Endothelial cell of umbilical vein (primary cell): Measurements from ENCODE around the gene SIX4. TPM values are rescaled to one million over a fixed set of nuclear protein-coding genes. Genes with fewer than 3 reads are reported as not detected.

Experiments used
- BruUV-seq: library from RNA; stranded (reverse); fragments of 400-500 nt; replicated peaks from 2 replicates; lab custom pipeline; 2021; lab: Mats Ljungman, UMichigan
- CTCF ChIA-PET: fragments of 300-600, 350-600 bp; sonication (Branson Sonifier 250); formaldehyde crosslinking; loops from one replicate; lab custom pipeline; 2021; ENCODE audit warnings: antibody characterized with exemption, inconsistent platforms; lab: Charles Lee
- POLR2A ChIA-PET: fragments of 300-600, 350-600 bp; sonication (Branson Sonifier 250); formaldehyde crosslinking; loops from one replicate; lab custom pipeline; 2021; ENCODE audit warnings: antibody characterized with exemption, inconsistent platforms; lab: Charles Lee
- DNase-seq: peaks from one replicate; pipeline ENCODE4 v3.0.0-alpha.2; 2011; ENCODE audit warnings: low read depth, low spot score
- FAIRE-seq: peaks from 2 replicates; lab custom pipeline; 2011; peaks lifted over from hg19 to GRCh38; lab: Jason Lieb, UNC
- H2AFZ ChIP-seq: 2 replicates; pipeline ENCODE4 v1.6.0; 2012; ENCODE audit warnings: low read depth, low read length, control low read depth, inconsistent platforms
- H3K27ac ChIP-seq: 2 replicates; pipeline ENCODE4 v1.5.1; 2011; ENCODE audit warnings: low read depth, mild to moderate bottlenecking, control low read depth, low read length, moderate library complexity; ENCODE audit not compliant: insufficient read depth
- H3K27me3 ChIP-seq, 2 experiments: 2 replicates each; pipeline versions ENCODE4 v1.6.0 to v1.6.1; 2011; ENCODE audit warnings: low read length in 2 of 2, mixed read lengths in 1 of 2; ENCODE audit not compliant: control insufficient read depth in 2 of 2, insufficient read depth in 2 of 2
- H3K36me3 ChIP-seq, 2 experiments: 2 replicates in 1 of 2; 3 replicates in 1 of 2; pipeline ENCODE4 v1.5.1; 2011; ENCODE audit warnings: low read length in 2 of 2, mild to moderate bottlenecking in 1 of 2, moderate library complexity in 1 of 2; ENCODE audit not compliant: control insufficient read depth in 2 of 2, insufficient read depth in 2 of 2; ENCODE audit errors: extremely low read depth in 1 of 2
- H3K4me1 ChIP-seq: 3 replicates; pipeline ENCODE4 v1.5.1; 2011; ENCODE audit warnings: mild to moderate bottlenecking, low read length; ENCODE audit not compliant: control insufficient read depth, insufficient read depth; ENCODE audit errors: extremely low read depth
- H3K4me2 ChIP-seq: 2 replicates; pipeline ENCODE4 v1.6.1; 2011; ENCODE audit warnings: low read length, control low read depth, mixed read lengths; ENCODE audit not compliant: insufficient read depth
- H3K4me3 ChIP-seq, 3 experiments: fragments of 200-600 bp in 1 of 3; sonication (generic), shearing (Covaris generic) in 1 of 3; replicated peaks in 1 of 3; 2 replicates each; pipeline ENCODE4 v1.5.1; 2011 to 2016; ENCODE audit warnings: control low read depth in 3 of 3, low read length in 3 of 3, mild to moderate bottlenecking in 2 of 3, inconsistent platforms in 1 of 3, low read depth in 1 of 3, moderate library complexity in 1 of 3; ENCODE audit not compliant: insufficient read depth in 1 of 3
- H3K79me2 ChIP-seq: 2 replicates; pipeline ENCODE4 v1.6.0; 2012; ENCODE audit warnings: low read length, inconsistent platforms; ENCODE audit not compliant: control insufficient read depth, insufficient read depth
- H3K9ac ChIP-seq: replicated peaks from 2 replicates; pipeline ENCODE3; 2011; ENCODE audit warnings: low read length, control low read depth; ENCODE audit not compliant: insufficient read depth; ENCODE audit errors: extremely low read depth
- H3K9me1 ChIP-seq: replicated peaks from 3 replicates; pipeline ENCODE4 v1.6.0; 2011; ENCODE audit warnings: mild to moderate bottlenecking, low read length; ENCODE audit not compliant: control insufficient read depth, insufficient read depth; ENCODE audit errors: extremely low read depth
- H3K9me3 ChIP-seq: replicated peaks from 2 replicates; pipeline ENCODE4 v1.5.1; 2012; ENCODE audit warnings: low read length, inconsistent platforms; ENCODE audit not compliant: control insufficient read depth, insufficient read depth
- H4K20me1 ChIP-seq: replicated peaks from 2 replicates; pipeline ENCODE3; 2011; ENCODE audit warnings: mild to moderate bottlenecking, low read length; ENCODE audit not compliant: control insufficient read depth, insufficient read depth; ENCODE audit errors: extremely low read depth
- EZH2 ChIP-seq: IDR thresholded peaks from 2 replicates; pipeline ENCODE4 v1.6.1; 2012; ENCODE audit warnings: borderline replicate concordance, low read depth, mild to moderate bottlenecking, moderate library complexity, low read length, inconsistent platforms; ENCODE audit not compliant: severe bottlenecking
- FOS ChIP-seq: IDR thresholded peaks from 2 replicates; pipeline ENCODE4 v1.6.1; 2011; ENCODE audit warnings: mild to moderate bottlenecking, low read length, moderate library complexity, borderline replicate concordance; ENCODE audit not compliant: insufficient read depth
- GATA2 ChIP-seq: IDR thresholded peaks from 2 replicates; pipeline ENCODE4 v1.7.0; 2011; ENCODE audit warnings: low read depth, mild to moderate bottlenecking, moderate library complexity, mixed read lengths, low read length; ENCODE audit not compliant: insufficient read length, insufficient read depth
- JUN ChIP-seq: IDR thresholded peaks from 2 replicates; pipeline ENCODE4 v1.6.1; 2011; ENCODE audit warnings: borderline replicate concordance, low read depth; ENCODE audit not compliant: insufficient read length, insufficient read depth
- MYC ChIP-seq: IDR thresholded peaks from one replicate; pipeline ENCODE4 v1.6.1; 2011; ENCODE audit warnings: mild to moderate bottlenecking, low read depth, low read length
- POLR2A ChIP-seq: IDR thresholded peaks from 2 replicates; pipeline ENCODE4 v1.6.1; 2012; ENCODE audit warnings: low read depth, mild to moderate bottlenecking, control low read depth, low read length
- POLR2AphosphoS5 ChIP-seq: IDR thresholded peaks from 2 replicates; pipeline ENCODE4 v1.6.1; 2012; ENCODE audit warnings: low read depth, mild to moderate bottlenecking, control low read depth, low read length, moderate library complexity; ENCODE audit not compliant: insufficient read depth
- dilution Hi-C: fragments of 300-500 bp; cut with MboI; formaldehyde crosslinking; loops from one replicate; pipeline ENCODE4 v1.15.0; 2019; ENCODE audit warnings: low sequenced_read_pairs; ENCODE audit not compliant: extremely low pct_ligation_motif_present
- intact Hi-C: fragments of 100-400 bp; cut with micrococcal nuclease; formaldehyde crosslinking; loops from one replicate; pipeline ENCODE4 v1.10.0; 2022
- polyA plus RNA-seq, 4 experiments: library from polyadenylated mRNA; depleted of rRNA in 3 of 4; stranded (reverse) in 3 of 4; unstranded in 1 of 4; fragments of >200 nt; gene quantifications; 2 replicates each; pipeline versions ENCODE4 v1.2.1 to v1.2.3, GENCODE V29; 2011 to 2012; ENCODE audit warnings: missing spikeins in 1 of 4
- total RNA-seq: library from RNA; stranded (reverse); gene quantifications from 2 replicates; pipeline ENCODE4 v1.2.3, GENCODE V29; 2021
- TF ChIP-seq, protein P1 (sequence below): IDR thresholded peaks from 2 replicates; pipeline ENCODE4 v1.6.1; 2011; ENCODE audit not compliant: insufficient read depth, insufficient read length
- TF ChIP-seq, protein P2 (sequence below), 2 donors: IDR thresholded peaks; 1 replicate in 1 of 2; 2 replicates in 1 of 2; pipeline ENCODE4 v1.5.1; 2011; ENCODE audit warnings: low read length in 2 of 2, mild to moderate bottlenecking in 2 of 2, moderate library complexity in 2 of 2, control low read depth in 1 of 2, inconsistent platforms in 1 of 2, low read depth in 1 of 2; ENCODE audit not compliant: insufficient read depth in 1 of 2; ENCODE audit errors: extremely low read depth in 1 of 2

The SIX4 gene
- total and polyA plus RNA-seq, 2 donors (not counting 3 experiments of a cell fraction or from before 2014, with no cell fraction given), result 1.8 to 4.7 TPM

DNA sequence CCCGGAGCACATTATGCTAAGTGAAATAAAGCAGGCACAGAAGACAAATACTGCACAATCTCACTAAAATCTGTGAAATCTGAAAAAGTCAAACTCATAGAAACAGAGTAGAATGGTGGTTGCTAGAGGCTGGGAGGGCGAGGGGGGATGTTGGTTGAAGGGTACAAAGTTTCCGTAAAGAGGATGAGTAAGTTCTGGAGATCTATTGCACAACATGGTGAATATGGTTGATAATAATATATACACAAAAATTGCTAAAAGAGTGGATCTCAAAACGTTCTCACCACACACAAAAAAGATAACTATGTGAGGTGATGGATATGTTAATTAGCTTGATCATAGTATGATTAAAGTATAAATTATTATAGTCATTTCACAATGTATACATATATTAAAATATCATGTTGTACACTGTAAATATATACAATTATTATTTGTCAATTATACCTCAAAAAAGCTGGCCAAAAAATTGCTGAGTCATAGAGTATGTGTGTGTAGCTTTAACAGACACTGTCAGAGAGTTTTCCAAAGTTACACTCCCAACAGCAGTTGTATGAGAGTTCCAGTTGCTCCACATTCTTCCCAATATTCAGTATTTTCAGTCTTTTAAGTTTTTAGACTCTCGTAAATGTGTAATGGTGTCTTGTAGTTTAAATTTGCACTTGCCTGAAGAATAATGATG lies 55.6 kb downstream of the SIX4 start:
- intact Hi-C loops, result no loop called here
- Histone ChIP-seq H3K9ac (no peak overlapping the region), H3K27me3 (no peaks in the 10 kb centered on the region), H3K4me1 (no peaks in the 10 kb centered on the region), H3K79me2 (no peaks in the 10 kb centered on the region), H3K9me3 (no peaks in the 10 kb centered on the region), H3K4me2 (no peak overlapping the region), H3K9me1 (no peaks in the 10 kb centered on the region), H3K27ac (no peak overlapping the region), H4K20me1 (no peaks in the 10 kb centered on the region), H3K36me3 (no peaks in the 10 kb centered on the region), H2AFZ (no peak overlapping the region), H3K4me3 (no peak overlapping the region)
- ChIA-PET POLR2A (no interaction called here), CTCF (interaction anchor here (1.1 kb wide), 1 partner anchor 10 kb away, joined by 3 read pairs; no protein-coding TSS in a partner anchor)
- FAIRE-seq (no peak), DNase-seq (no peak)
- TF ChIP-seq POLR2AphosphoS5 (no peak), FOS (no peak), GATA2 (no peak), JUN (no peak), POLR2A (no peak), MYC (no peak), EZH2 (no peak)
- TF ChIP-seq, protein P1, sequence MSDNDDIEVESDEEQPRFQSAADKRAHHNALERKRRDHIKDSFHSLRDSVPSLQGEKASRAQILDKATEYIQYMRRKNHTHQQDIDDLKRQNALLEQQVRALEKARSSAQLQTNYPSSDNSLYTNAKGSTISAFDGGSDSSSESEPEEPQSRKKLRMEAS, result no peak
- TF ChIP-seq, protein P2, sequence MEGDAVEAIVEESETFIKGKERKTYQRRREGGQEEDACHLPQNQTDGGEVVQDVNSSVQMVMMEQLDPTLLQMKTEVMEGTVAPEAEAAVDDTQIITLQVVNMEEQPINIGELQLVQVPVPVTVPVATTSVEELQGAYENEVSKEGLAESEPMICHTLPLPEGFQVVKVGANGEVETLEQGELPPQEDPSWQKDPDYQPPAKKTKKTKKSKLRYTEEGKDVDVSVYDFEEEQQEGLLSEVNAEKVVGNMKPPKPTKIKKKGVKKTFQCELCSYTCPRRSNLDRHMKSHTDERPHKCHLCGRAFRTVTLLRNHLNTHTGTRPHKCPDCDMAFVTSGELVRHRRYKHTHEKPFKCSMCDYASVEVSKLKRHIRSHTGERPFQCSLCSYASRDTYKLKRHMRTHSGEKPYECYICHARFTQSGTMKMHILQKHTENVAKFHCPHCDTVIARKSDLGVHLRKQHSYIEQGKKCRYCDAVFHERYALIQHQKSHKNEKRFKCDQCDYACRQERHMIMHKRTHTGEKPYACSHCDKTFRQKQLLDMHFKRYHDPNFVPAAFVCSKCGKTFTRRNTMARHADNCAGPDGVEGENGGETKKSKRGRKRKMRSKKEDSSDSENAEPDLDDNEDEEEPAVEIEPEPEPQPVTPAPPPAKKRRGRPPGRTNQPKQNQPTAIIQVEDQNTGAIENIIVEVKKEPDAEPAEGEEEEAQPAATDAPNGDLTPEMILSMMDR (IDR thresholded peaks at IDR 0.05; ENCODE audit: extremely low read depth in 1 of 2, insufficient read depth in 1 of 2, low read depth in 1 of 2, low read length in 2 of 2), result no peak
- dilution Hi-C loops, result no loop called here
- no TSS peak for BruUV-seq
